Stimulated activated CD4-positive, alpha-beta T cell treated with anti-CD3 and anti-CD28 coated beads, TNF-alpha, amount 100 ng/mL, for 24 hours (primary cell): Measurements from ENCODE around the gene CNKSR3.
"Not testable (repeated sequence)": the region's sequence is repeated elsewhere in the genome, so short reads cannot be mapped to it uniquely, and the experiment has no call there.

ENCODE experiments used
- DNase-seq, 3 experiments: peaks; one replicate each; pipeline ENCODE4 v3.0.0-alpha.2; 2020; ENCODE audit warnings: low read depth in 3 of 3

CNKSR3 gene

GRCh38 chr6:154528310-154528915 lies 17.9 kb upstream of the CNKSR3 start:
- no peak for DNase-seq

- no peak for DNase-seq
These were observed 16.5 kb upstream of the CNKSR3 start for GRCh38 chr6:154526996-154527395.

- DNase-seq: no peak
These were observed 12.1 kb upstream of the CNKSR3 start for GRCh38 chr6:154522576-154522975.

- no peak for DNase-seq
These were observed 10.9 kb upstream of the CNKSR3 start for GRCh38 chr6:154521412-154521811.

GRCh38 chr6:154520280-154520679 lies 9.8 kb upstream of the CNKSR3 start:
- DNase-seq: no peak

- DNase-seq: no peak
These were observed 7.9 kb upstream of the CNKSR3 start for GRCh38 chr6:154518396-154518795.

- no peak for DNase-seq
These were observed 5.8 kb upstream of the CNKSR3 start for GRCh38 chr6:154516276-154516675.

- DNase-seq: no peak
These were observed 5.3 kb upstream of the CNKSR3 start for GRCh38 chr6:154515826-154516225.

GRCh38 chr6:154515076-154515475 lies 4.6 kb upstream of the CNKSR3 start:
- not testable (repeated sequence) for DNase-seq

- no peak for DNase-seq
These were observed 4.0 kb upstream of the CNKSR3 start for GRCh38 chr6:154514481-154514880.

- no peak for DNase-seq
These were observed 3.3 kb upstream of the CNKSR3 start for GRCh38 chr6:154513601-154514320.

- no peak for DNase-seq
These were observed 1.7 kb upstream of the CNKSR3 start for GRCh38 chr6:154512201-154512600.

GRCh38 chr6:154511791-154512190 lies 1.3 kb upstream of the CNKSR3 start:
- DNase-seq: no peak

GRCh38 chr6:154509421-154510143 lies 903 bp downstream of the CNKSR3 start:
- peak in 1 of 3 experiments; percentile 3 for DNase-seq

GRCh38 chr6:154508573-154509375 lies 1.7 kb downstream of the CNKSR3 start:
- DNase-seq: no peak

GRCh38 chr6:154506991-154507898 lies 3.2 kb downstream of the CNKSR3 start:
- no peak for DNase-seq

GRCh38 chr6:154506582-154506981 lies 3.9 kb downstream of the CNKSR3 start:
- DNase-seq: no peak

- no peak for DNase-seq
These were observed 4.4 kb downstream of the CNKSR3 start for GRCh38 chr6:154506108-154506507.

GRCh38 chr6:154504865-154505449 lies 5.5 kb downstream of the CNKSR3 start:
- no peak for DNase-seq

GRCh38 chr6:154504102-154504501 lies 6.4 kb downstream of the CNKSR3 start:
- DNase-seq: no peak

- no peak for DNase-seq
These were observed 6.8 kb downstream of the CNKSR3 start for GRCh38 chr6:154503658-154504057.
